Liver (tissue), 9 donors: ENCODE data around the gene MIB1. TPM values are rescaled to one million over a fixed set of nuclear protein-coding genes. Genes with fewer than 3 reads are reported as not detected.

Experiments
- DNase-seq: peaks from one replicate; pipeline ENCODE4 v3.0.0-alpha.2; 2017; ENCODE audit warnings: low spot score
- H3K27ac ChIP-seq, 2 donors: one replicate each; pipeline ENCODE4 v1.7.0; 2013; ENCODE audit warnings: inconsistent platforms in 2 of 2, low read length in 2 of 2, control low read depth in 1 of 2, low read depth in 1 of 2, mild to moderate bottlenecking in 1 of 2
- H3K27me3 ChIP-seq, 4 donors: one replicate each; pipeline versions ENCODE4 v1.6.1 to v1.7.0; 2013; ENCODE audit warnings: low read length in 3 of 4, inconsistent platforms in 1 of 4, mild to moderate bottlenecking in 1 of 4, moderate library complexity in 1 of 4; ENCODE audit not compliant: control insufficient read depth in 4 of 4, insufficient read depth in 4 of 4
- H3K36me3 ChIP-seq, 4 donors: one replicate each; pipeline versions ENCODE4 v1.6.1 to v1.7.0; 2013; ENCODE audit warnings: low read length in 3 of 4, mild to moderate bottlenecking in 3 of 4, low read depth in 1 of 4, moderate library complexity in 1 of 4; ENCODE audit not compliant: control insufficient read depth in 4 of 4, insufficient read depth in 3 of 4
- H3K4me1 ChIP-seq, 4 donors: one replicate each; pipeline versions ENCODE4 v1.6.1 to v1.7.0; 2013; ENCODE audit warnings: low read length in 3 of 4, mild to moderate bottlenecking in 3 of 4, moderate library complexity in 1 of 4; ENCODE audit not compliant: control insufficient read depth in 4 of 4, insufficient read depth in 4 of 4
- H3K4me3 ChIP-seq, 3 donors: one replicate each; pipeline versions ENCODE4 v1.6.1 to v1.7.0; 2013; ENCODE audit warnings: low read length in 3 of 3, control low read depth in 1 of 3, low read depth in 1 of 3, mild to moderate bottlenecking in 1 of 3
- H3K9ac ChIP-seq, 2 donors: one replicate each; pipeline ENCODE4 v1.7.0; 2013; ENCODE audit warnings: low read length in 2 of 2, mild to moderate bottlenecking in 2 of 2, moderate library complexity in 2 of 2, control low read depth in 1 of 2, low read depth in 1 of 2
- H3K9me3 ChIP-seq, 4 donors: one replicate each; pipeline versions ENCODE4 v1.6.1 to v1.7.0; 2013; ENCODE audit warnings: low read length in 3 of 4; ENCODE audit not compliant: control insufficient read depth in 4 of 4
- EGR1 ChIP-seq, 2 donors: IDR thresholded peaks; 2 replicates each; pipeline ENCODE4 v1.6.1; 2016 to 2018; ENCODE audit warnings: antibody characterized with exemption in 2 of 2, low read depth in 2 of 2
- FOXA1 ChIP-seq: IDR thresholded peaks from 2 replicates; pipeline ENCODE4 v1.6.1; 2016; ENCODE audit warnings: antibody characterized with exemption
- FOXA2 ChIP-seq: IDR thresholded peaks from 2 replicates; pipeline ENCODE4 v1.6.1; 2016; ENCODE audit warnings: antibody characterized with exemption
- GABPA ChIP-seq, 2 donors: IDR thresholded peaks in 1 of 2; conservative IDR thresholded peaks in 1 of 2; 2 replicates each; pipeline ENCODE4 v1.6.1; 2016; ENCODE audit warnings: antibody characterized with exemption in 2 of 2, mild to moderate bottlenecking in 1 of 2, moderate library complexity in 1 of 2
- HNF4A ChIP-seq, 2 donors: conservative IDR thresholded peaks; 2 replicates each; pipeline ENCODE4 v1.6.1; 2016; ENCODE audit warnings: antibody characterized with exemption in 2 of 2, mild to moderate bottlenecking in 2 of 2
- HNF4G ChIP-seq: IDR thresholded peaks from 2 replicates; pipeline ENCODE4 v1.6.1; 2016; ENCODE audit warnings: antibody characterized with exemption
- JUND ChIP-seq, 2 donors: IDR thresholded peaks; 2 replicates each; pipeline ENCODE4 v1.6.1; 2016; ENCODE audit warnings: antibody characterized with exemption in 2 of 2
- NR2F2 ChIP-seq: IDR thresholded peaks from 2 replicates; pipeline ENCODE4 v1.6.1; 2016; ENCODE audit warnings: antibody characterized with exemption
- RAD21 ChIP-seq, 2 donors: IDR thresholded peaks; 2 replicates each; pipeline ENCODE4 v1.6.1; 2016; ENCODE audit warnings: antibody characterized with exemption in 2 of 2, mild to moderate bottlenecking in 2 of 2
- RXRA ChIP-seq, 2 donors: IDR thresholded peaks; 2 replicates each; pipeline ENCODE4 v1.6.1; 2017 to 2018; ENCODE audit warnings: antibody characterized with exemption in 2 of 2, mild to moderate bottlenecking in 1 of 2
- SP1 ChIP-seq: IDR thresholded peaks from 2 replicates; pipeline ENCODE4 v1.6.1; 2018; ENCODE audit warnings: antibody characterized with exemption, mild to moderate bottlenecking
- TAF1 ChIP-seq: conservative IDR thresholded peaks from 2 replicates; pipeline ENCODE4 v1.6.1; 2016; ENCODE audit warnings: antibody characterized with exemption, mild to moderate bottlenecking
- WGBS: extraction: QIAGEN DNeasy Blood & Tissue Kit; methylation state at CpG from one replicate; pipeline ENCODE4 v1.1.7; 2013; 5-methylcytosine and 5-hydroxymethylcytosine counted together
- polyA plus RNA-seq, 2 donors: library from polyadenylated mRNA; stranded (reverse) in 1 of 2; unstranded in 1 of 2; fragments of 200-250 nt in 1 of 2; fragments of >200 nt in 1 of 2; fragmentation: Nextera tagmentation in 1 of 2; extraction: Ambion mirVana in 1 of 2; gene quantifications; one replicate each; pipeline versions ENCODE4 v1.2.1 to v1.2.3, GENCODE V29; 2013 to 2015
- total RNA-seq, 2 donors: library from RNA; depleted of rRNA; stranded (reverse); fragments of >200 nt; gene quantifications; one replicate each; pipeline ENCODE4 v1.2.3, GENCODE V29; 2014
- TF ChIP-seq, protein P1 (sequence below): fragments of 150-350 bp; IDR thresholded peaks from 2 replicates; pipeline ENCODE4 v1.5.1; 2017; ENCODE audit warnings: improper control_type of control experiment, low read depth, low read length; ENCODE audit not compliant: missing input control
- TF ChIP-seq, protein P2 (sequence below): IDR thresholded peaks from 2 replicates; pipeline ENCODE4 v1.6.1; 2016; ENCODE audit warnings: antibody characterized with exemption
- TF ChIP-seq, protein P3 (sequence below): IDR thresholded peaks from 2 replicates; pipeline ENCODE4 v1.6.1; 2016; ENCODE audit warnings: antibody characterized with exemption
- TF ChIP-seq, protein P4 (sequence below): IDR thresholded peaks from 2 replicates; pipeline ENCODE4 v1.6.1; 2016; ENCODE audit warnings: antibody characterized with exemption, mild to moderate bottlenecking
- donor health status: healthy.
- donor health status: healthy.
- donor health status: healthy.
- donor health status: healthy.
- donor health status: healthy.

The MIB1 gene
- total and polyA plus RNA-seq, 4 donors: 2.7 to 29.6 (median 14.9) TPM

DNA sequence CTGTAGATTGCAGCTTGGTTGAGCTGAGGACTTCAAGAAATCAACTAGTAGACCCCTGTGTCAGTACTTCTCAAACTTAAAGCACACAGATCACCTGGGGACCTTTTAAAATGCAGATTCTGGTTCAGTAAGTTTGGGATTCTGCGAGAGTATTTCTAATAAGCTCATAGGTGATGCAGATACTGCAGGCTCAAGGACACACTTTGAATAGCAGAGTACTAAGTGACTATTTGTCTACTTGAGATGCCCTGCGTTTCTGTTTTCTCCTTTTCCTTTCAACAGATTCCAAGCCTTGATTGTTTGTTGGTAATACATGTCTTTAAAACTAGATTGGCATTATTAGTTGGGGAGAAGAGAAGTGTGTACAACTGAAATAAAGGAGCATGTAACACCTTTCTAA, 6.7 kb downstream of the MIB1 start:
- Histone ChIP-seq H3K4me1 (peaks cover 1 to 6% (median 2%) of the 10 kb centered on the region in 4 donors), H3K27ac (no peak overlapping the region), H3K9ac (no peak overlapping the region), H3K27me3 (no peaks in the 10 kb centered on the region), H3K9me3 (no peaks in the 10 kb centered on the region), H3K36me3 (no peaks in the 10 kb centered on the region), H3K4me3 (no peak overlapping the region)
- TF ChIP-seq, protein P1, sequence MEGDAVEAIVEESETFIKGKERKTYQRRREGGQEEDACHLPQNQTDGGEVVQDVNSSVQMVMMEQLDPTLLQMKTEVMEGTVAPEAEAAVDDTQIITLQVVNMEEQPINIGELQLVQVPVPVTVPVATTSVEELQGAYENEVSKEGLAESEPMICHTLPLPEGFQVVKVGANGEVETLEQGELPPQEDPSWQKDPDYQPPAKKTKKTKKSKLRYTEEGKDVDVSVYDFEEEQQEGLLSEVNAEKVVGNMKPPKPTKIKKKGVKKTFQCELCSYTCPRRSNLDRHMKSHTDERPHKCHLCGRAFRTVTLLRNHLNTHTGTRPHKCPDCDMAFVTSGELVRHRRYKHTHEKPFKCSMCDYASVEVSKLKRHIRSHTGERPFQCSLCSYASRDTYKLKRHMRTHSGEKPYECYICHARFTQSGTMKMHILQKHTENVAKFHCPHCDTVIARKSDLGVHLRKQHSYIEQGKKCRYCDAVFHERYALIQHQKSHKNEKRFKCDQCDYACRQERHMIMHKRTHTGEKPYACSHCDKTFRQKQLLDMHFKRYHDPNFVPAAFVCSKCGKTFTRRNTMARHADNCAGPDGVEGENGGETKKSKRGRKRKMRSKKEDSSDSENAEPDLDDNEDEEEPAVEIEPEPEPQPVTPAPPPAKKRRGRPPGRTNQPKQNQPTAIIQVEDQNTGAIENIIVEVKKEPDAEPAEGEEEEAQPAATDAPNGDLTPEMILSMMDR: no peak
- TF ChIP-seq, protein P2, sequence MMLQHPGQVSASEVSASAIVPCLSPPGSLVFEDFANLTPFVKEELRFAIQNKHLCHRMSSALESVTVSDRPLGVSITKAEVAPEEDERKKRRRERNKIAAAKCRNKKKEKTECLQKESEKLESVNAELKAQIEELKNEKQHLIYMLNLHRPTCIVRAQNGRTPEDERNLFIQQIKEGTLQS: no peak
- TF ChIP-seq SP1: no peak
- TF ChIP-seq RXRA (IDR thresholded peaks at IDR 0.05): no peak
- TF ChIP-seq NR2F2: no peak
- no peak for TF ChIP-seq HNF4A (conservative IDR thresholded peaks at IDR 0.05)
- no peak for TF ChIP-seq FOXA2
- TF ChIP-seq EGR1 (IDR thresholded peaks at IDR 0.05; ENCODE audit: low read depth in 2 of 2): no peak
- no peak for TF ChIP-seq RAD21 (IDR thresholded peaks at IDR 0.05)
- TF ChIP-seq, protein P3, sequence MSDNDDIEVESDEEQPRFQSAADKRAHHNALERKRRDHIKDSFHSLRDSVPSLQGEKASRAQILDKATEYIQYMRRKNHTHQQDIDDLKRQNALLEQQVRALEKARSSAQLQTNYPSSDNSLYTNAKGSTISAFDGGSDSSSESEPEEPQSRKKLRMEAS: no peak
- no peak for TF ChIP-seq GABPA (IDR thresholded peaks at IDR 0.05 in 1 of 2, conservative IDR thresholded peaks at IDR 0.05 in 1 of 2)
- TF ChIP-seq FOXA1: no peak
- TF ChIP-seq, protein P4, sequence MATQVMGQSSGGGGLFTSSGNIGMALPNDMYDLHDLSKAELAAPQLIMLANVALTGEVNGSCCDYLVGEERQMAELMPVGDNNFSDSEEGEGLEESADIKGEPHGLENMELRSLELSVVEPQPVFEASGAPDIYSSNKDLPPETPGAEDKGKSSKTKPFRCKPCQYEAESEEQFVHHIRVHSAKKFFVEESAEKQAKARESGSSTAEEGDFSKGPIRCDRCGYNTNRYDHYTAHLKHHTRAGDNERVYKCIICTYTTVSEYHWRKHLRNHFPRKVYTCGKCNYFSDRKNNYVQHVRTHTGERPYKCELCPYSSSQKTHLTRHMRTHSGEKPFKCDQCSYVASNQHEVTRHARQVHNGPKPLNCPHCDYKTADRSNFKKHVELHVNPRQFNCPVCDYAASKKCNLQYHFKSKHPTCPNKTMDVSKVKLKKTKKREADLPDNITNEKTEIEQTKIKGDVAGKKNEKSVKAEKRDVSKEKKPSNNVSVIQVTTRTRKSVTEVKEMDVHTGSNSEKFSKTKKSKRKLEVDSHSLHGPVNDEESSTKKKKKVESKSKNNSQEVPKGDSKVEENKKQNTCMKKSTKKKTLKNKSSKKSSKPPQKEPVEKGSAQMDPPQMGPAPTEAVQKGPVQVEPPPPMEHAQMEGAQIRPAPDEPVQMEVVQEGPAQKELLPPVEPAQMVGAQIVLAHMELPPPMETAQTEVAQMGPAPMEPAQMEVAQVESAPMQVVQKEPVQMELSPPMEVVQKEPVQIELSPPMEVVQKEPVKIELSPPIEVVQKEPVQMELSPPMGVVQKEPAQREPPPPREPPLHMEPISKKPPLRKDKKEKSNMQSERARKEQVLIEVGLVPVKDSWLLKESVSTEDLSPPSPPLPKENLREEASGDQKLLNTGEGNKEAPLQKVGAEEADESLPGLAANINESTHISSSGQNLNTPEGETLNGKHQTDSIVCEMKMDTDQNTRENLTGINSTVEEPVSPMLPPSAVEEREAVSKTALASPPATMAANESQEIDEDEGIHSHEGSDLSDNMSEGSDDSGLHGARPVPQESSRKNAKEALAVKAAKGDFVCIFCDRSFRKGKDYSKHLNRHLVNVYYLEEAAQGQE: no peak
- TF ChIP-seq TAF1: no peak
- no peak for TF ChIP-seq JUND (IDR thresholded peaks at IDR 0.05)
- WGBS: 74% methylated on average over 2 of the region's 2 CpGs
- no peak for DNase-seq

DNA sequence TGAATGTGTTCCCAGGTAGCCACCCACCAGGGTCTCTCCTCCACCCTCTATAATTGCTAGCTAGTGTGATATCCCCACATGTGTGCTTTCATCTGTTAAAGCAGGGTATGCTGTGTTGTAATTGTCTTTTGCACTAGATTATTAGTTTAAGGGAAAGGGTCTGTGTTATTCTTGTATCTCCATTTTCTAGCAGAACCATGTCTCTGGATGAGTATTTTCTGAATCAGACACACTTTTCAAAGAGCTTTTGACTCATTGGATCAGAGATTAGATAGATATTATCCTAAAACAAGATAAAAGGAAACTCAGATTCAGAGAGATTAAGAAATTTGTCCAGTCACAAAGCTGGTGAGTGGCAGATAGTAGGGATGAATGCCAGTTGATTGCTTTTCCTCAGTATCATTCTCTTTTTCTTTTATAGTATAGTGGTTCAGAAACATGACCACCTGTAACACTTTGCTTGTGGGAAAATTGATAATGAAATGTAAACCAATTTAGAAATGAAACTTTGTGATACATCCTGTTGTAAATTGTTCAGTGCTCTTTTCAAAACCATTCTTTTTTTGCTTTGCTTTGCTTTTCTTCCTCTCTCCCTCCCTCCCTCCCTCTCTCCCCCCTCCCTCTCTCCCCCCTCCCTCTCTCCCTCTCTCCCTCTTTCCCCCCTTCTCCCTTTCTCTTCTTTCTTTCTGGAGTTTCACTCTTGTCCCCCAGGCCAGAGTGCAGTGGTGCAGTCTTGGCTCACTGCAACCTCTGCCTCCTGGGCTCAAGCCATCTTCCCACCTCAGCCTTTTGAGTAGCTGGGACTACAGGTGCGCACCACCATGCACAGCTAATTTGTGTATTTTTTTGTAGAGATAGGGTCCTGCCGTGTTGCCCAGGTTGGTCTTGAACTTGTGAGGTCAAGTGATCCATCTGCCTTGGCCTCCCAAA, 7.4 kb downstream of the MIB1 start:
- Histone ChIP-seq H3K36me3 (no peaks in the 10 kb centered on the region), H3K27me3 (no peaks in the 10 kb centered on the region), H3K9me3 (no peaks in the 10 kb centered on the region), H3K27ac (no peak overlapping the region), H3K4me1 (peaks cover 0 to 6% (median 0%) of the 10 kb centered on the region in 4 donors), H3K4me3 (no peak overlapping the region), H3K9ac (no peak overlapping the region)
- WGBS: 94% methylated on average over 2 of the region's 2 CpGs
- TF ChIP-seq JUND (IDR thresholded peaks at IDR 0.05) (no peak), SP1 (no peak), HNF4G (no peak), NR2F2 (no peak), TAF1 (no peak)
- TF ChIP-seq, protein P2: no peak
- TF ChIP-seq, protein P4: no peak
- no peak for DNase-seq
